PC-3 (cell line): ENCODE results near the gene PRDM15. TPM values are rescaled to one million over a fixed set of nuclear protein-coding genes. Genes with fewer than 3 reads are reported as not detected.

Experiments
- ATAC-seq: fragments of 200-7000 bp; cut with Tn5 transposase; 2 replicates; pipeline ENCODE4 v1.9.1; 2020; ENCODE audit warnings: mild to moderate bottlenecking, moderate library complexity
- BruUV-seq: library from RNA; stranded (reverse); fragments of 400-500 nt; replicated peaks from 2 replicates; lab custom pipeline; 2021; lab: Mats Ljungman, UMichigan
- CTCF ChIA-PET: fragments of 300-600 bp; sonication (Branson Sonifier 250); formaldehyde crosslinking; loops from one replicate; lab custom pipeline; 2022; ENCODE audit warnings: antibody characterized with exemption; lab: Charles Lee
- POLR2A ChIA-PET: fragments of 300-600 bp; sonication (Branson Sonifier 250); formaldehyde crosslinking; loops from one replicate; lab custom pipeline; 2022; ENCODE audit warnings: antibody characterized with exemption; ENCODE audit not compliant: unreplicated experiment; lab: Charles Lee
- DNase-seq: peaks from one replicate; pipeline ENCODE4 v3.0.0-alpha.2; 2015
- H2AFZ ChIP-seq: fragments of 300-600 bp; sonication (generic); 2 replicates; pipeline ENCODE4 v1.6.0; 2016; ENCODE audit warnings: antibody characterized with exemption, low read length
- H3F3A ChIP-seq: fragments of 300-600 bp; sonication (generic); one replicate; pipeline ENCODE4 v1.6.0; 2017; ENCODE audit warnings: antibody characterized with exemption, low read length, control low read depth, mild to moderate bottlenecking; ENCODE audit not compliant: unreplicated experiment
- H3K27ac ChIP-seq: fragments of 300-600 bp; sonication (generic); 2 replicates; pipeline ENCODE4 v1.5.1; 2016; ENCODE audit warnings: mild to moderate bottlenecking, low read length
- H3K27me3 ChIP-seq: fragments of 300-600 bp; sonication (generic); 2 replicates; pipeline ENCODE4 v1.6.1; 2016; ENCODE audit warnings: low read length, mixed read lengths
- H3K36me3 ChIP-seq: fragments of 300-600 bp; sonication (generic); 2 replicates; pipeline ENCODE4 v1.6.1; 2016; ENCODE audit warnings: low read depth, mixed run types, low read length, mixed read lengths
- H3K4me1 ChIP-seq: fragments of 300-600 bp; sonication (generic); 2 replicates; pipeline ENCODE4 v1.5.1; 2016; ENCODE audit warnings: low read length; ENCODE audit not compliant: insufficient read depth
- H3K4me2 ChIP-seq: fragments of 300-600 bp; sonication (generic); 2 replicates; pipeline ENCODE4 v1.6.0; 2016; ENCODE audit warnings: low read length
- H3K4me3 ChIP-seq: fragments of 300-600 bp; sonication (generic); 2 replicates; pipeline ENCODE4 v1.5.1; 2016; ENCODE audit warnings: mild to moderate bottlenecking, low read length, mixed read lengths
- H3K79me2 ChIP-seq: fragments of 300-600 bp; sonication (generic); 2 replicates; pipeline ENCODE4 v1.6.1; 2017; ENCODE audit warnings: low read length, mixed read lengths
- H3K9ac ChIP-seq: fragments of 300-600 bp; sonication (generic); 2 replicates; pipeline ENCODE4 v1.6.0; 2016; ENCODE audit warnings: mild to moderate bottlenecking, low read length
- H3K9me2 ChIP-seq: fragments of 300-600 bp; sonication (generic); replicated peaks from 2 replicates; pipeline ENCODE4 v1.6.1; 2016; ENCODE audit warnings: mixed run types, low read length, mixed read lengths
- H3K9me3 ChIP-seq: fragments of 300-600 bp; sonication (generic); 2 replicates; pipeline ENCODE4 v1.6.1; 2016; ENCODE audit warnings: low read length, mixed read lengths
- H4K20me1 ChIP-seq: fragments of 300-600 bp; sonication (generic); 2 replicates; pipeline ENCODE4 v1.6.1; 2016; ENCODE audit warnings: low read length, mixed read lengths
- EZH2 ChIP-seq: fragments of 300-600 bp; sonication (generic); IDR thresholded peaks from one replicate; pipeline ENCODE4 v1.6.1; 2017; ENCODE audit warnings: antibody characterized with exemption, mild to moderate bottlenecking, low read length; ENCODE audit not compliant: unreplicated experiment
- EZH2phosphoT487 ChIP-seq: fragments of 300-600 bp; sonication (generic); IDR thresholded peaks from 2 replicates; pipeline ENCODE4 v1.6.1; 2018; ENCODE audit warnings: mild to moderate bottlenecking, antibody characterized with exemption, low read length, borderline replicate concordance
- intact Hi-C: fragments of 100-400 bp; cut with micrococcal nuclease; formaldehyde crosslinking; loops from 2 replicates; pipeline ENCODE4 v1.9.0; 2023
- total RNA-seq: library from RNA; depleted of rRNA; stranded (reverse); fragments of >200 nt; gene quantifications from 2 replicates; pipeline ENCODE4 v1.2.3, GENCODE V29; 2014
- TF ChIP-seq, protein P1 (sequence below): fragments of 300-600 bp; sonication (generic); conservative IDR thresholded peaks from 2 replicates; pipeline ENCODE4 v1.5.1; 2017; ENCODE audit warnings: antibody characterized with exemption, low read depth, mild to moderate bottlenecking, low read length

The PRDM15 gene
- total RNA-seq, 1 experiment from 2014 or later: 13.4 TPM

DNA sequence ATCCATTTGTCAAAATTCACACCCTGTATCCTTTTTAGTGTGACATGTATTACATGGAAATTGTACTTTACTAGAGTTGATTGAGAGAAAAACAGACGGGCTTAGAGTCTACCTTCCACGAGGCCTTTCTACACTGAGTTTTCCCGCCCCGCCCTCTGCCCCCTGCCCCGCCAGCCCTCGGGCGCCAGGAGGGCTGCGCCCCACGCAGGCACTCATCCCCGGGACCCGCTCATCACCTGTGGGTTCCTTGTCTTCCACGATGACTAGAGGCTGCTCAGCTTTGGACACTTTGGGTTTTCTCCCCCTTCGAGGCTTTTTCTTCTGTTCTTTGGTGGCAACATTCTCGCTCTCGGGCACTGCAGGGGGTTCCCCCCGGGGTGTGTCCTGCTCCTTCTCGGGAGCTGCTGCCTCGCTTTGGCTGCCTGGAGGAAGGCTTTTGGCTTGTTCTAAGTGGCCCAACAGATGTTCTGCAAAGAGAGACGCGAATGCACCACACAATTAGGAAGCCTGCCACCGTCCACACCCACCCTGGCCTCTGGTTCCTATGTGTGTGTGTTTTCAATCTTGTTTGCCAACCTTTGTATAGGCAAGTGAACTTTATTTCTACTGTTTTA lies 39.6 kb downstream of the PRDM15 start:
- H3F3A ChIP-seq: no peaks in the 10 kb centered on the region
- H3K9ac ChIP-seq: no peak overlapping the region
- H3K9me2 ChIP-seq: no peaks in the 10 kb centered on the region
- no peak overlapping the region for H3K4me3 ChIP-seq
- peaks cover 8% of the 10 kb centered on the region for H3K9me3 ChIP-seq
- H4K20me1 ChIP-seq: no peaks in the 10 kb centered on the region
- no peak overlapping the region for H3K4me2 ChIP-seq
- DNase-seq (no peak), ATAC-seq (no peak)
- no TSS peak for BruUV-seq
- ChIA-PET POLR2A (interaction anchor here (0.6 kb wide), 1 partner anchor 35 kb away, joined by 7 read pairs; no protein-coding TSS in a partner anchor), CTCF (no interaction called here)
- H3K27ac ChIP-seq: no peak overlapping the region
- no peaks in the 10 kb centered on the region for H3K79me2 ChIP-seq
- H3K4me1 ChIP-seq: no peaks in the 10 kb centered on the region
- peaks cover 39% of the 10 kb centered on the region for H3K36me3 ChIP-seq
- H2AFZ ChIP-seq: no peak overlapping the region
- intact Hi-C loops: no loop called here
- no peaks in the 10 kb centered on the region for H3K27me3 ChIP-seq
- TF ChIP-seq, protein P1, sequence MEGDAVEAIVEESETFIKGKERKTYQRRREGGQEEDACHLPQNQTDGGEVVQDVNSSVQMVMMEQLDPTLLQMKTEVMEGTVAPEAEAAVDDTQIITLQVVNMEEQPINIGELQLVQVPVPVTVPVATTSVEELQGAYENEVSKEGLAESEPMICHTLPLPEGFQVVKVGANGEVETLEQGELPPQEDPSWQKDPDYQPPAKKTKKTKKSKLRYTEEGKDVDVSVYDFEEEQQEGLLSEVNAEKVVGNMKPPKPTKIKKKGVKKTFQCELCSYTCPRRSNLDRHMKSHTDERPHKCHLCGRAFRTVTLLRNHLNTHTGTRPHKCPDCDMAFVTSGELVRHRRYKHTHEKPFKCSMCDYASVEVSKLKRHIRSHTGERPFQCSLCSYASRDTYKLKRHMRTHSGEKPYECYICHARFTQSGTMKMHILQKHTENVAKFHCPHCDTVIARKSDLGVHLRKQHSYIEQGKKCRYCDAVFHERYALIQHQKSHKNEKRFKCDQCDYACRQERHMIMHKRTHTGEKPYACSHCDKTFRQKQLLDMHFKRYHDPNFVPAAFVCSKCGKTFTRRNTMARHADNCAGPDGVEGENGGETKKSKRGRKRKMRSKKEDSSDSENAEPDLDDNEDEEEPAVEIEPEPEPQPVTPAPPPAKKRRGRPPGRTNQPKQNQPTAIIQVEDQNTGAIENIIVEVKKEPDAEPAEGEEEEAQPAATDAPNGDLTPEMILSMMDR: no peak
- TF ChIP-seq EZH2phosphoT487 (no peak), EZH2 (no peak)

- Histone ChIP-seq H3K9ac (no peak overlapping the region), H3K27me3 (no peaks in the 10 kb centered on the region), H4K20me1 (no peaks in the 10 kb centered on the region), H3K4me3 (no peak overlapping the region), H3K4me1 (no peaks in the 10 kb centered on the region), H3K79me2 (no peaks in the 10 kb centered on the region), H3K9me3 (peaks cover 8% of the 10 kb centered on the region), H3K4me2 (no peak overlapping the region), H3K27ac (no peak overlapping the region), H3K36me3 (peaks cover 34% of the 10 kb centered on the region), H3F3A (no peaks in the 10 kb centered on the region), H3K9me2 (no peaks in the 10 kb centered on the region), H2AFZ (no peak overlapping the region)
- BruUV-seq: no TSS peak
- CTCF ChIA-PET: no interaction called here
- ATAC-seq (no peak), DNase-seq (no peak)
- intact Hi-C loops: no loop called here
- POLR2A ChIA-PET: no interaction called here
- no peak for TF ChIP-seq EZH2
- TF ChIP-seq, protein P1: no peak
- TF ChIP-seq EZH2phosphoT487: no peak
Measured at GRCh38 chr21:41837756-41838297, 41.3 kb downstream of the PRDM15 start.
